ENCODE data around the gene ANKHD1.

The ANKHD1 gene

DNA sequence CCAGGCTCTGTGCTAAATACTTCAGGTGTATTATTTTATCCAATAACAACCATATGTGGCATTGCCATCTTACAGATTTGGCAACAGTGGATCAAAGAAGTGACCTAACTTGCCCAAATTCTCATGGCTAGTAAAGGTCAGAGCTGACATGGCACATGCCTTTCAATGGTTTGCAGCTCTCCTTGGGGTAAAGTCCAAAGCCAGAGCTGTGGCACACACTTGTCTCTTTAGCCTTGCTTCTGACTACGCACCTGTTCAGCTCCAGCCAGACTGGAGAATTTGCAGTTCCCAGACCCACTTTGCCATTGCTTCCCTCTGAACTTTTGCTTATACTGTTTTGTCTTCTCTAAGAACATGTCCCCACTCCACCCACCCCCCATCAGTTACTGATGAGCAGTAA is 168.9 kb downstream of the ANKHD1 start:
- ATAC-seq (ENCODE audit: low read depth) (no peak), DNase-seq (ENCODE audit: low spot score) (no peak)
- H3K4me3 ChIP-seq (ENCODE audit: severe bottlenecking): no peak overlapping the region
- TF ChIP-seq, protein P1, sequence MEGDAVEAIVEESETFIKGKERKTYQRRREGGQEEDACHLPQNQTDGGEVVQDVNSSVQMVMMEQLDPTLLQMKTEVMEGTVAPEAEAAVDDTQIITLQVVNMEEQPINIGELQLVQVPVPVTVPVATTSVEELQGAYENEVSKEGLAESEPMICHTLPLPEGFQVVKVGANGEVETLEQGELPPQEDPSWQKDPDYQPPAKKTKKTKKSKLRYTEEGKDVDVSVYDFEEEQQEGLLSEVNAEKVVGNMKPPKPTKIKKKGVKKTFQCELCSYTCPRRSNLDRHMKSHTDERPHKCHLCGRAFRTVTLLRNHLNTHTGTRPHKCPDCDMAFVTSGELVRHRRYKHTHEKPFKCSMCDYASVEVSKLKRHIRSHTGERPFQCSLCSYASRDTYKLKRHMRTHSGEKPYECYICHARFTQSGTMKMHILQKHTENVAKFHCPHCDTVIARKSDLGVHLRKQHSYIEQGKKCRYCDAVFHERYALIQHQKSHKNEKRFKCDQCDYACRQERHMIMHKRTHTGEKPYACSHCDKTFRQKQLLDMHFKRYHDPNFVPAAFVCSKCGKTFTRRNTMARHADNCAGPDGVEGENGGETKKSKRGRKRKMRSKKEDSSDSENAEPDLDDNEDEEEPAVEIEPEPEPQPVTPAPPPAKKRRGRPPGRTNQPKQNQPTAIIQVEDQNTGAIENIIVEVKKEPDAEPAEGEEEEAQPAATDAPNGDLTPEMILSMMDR (IDR thresholded peaks at IDR 0.05; ENCODE audit: poor library complexity, severe bottlenecking): no peak
- H3K36me3 ChIP-seq (ENCODE audit: low read depth): peaks cover 22% of the 10 kb centered on the region
- H3K27ac ChIP-seq (ENCODE audit: poor library complexity, severe bottlenecking): no peak overlapping the region
- H3K9me3 ChIP-seq (ENCODE audit: severe bottlenecking): no peaks in the 10 kb centered on the region
- H3K27me3 ChIP-seq (ENCODE audit: insufficient read depth, poor library complexity, severe bottlenecking): no peaks in the 10 kb centered on the region
- peaks cover 5% of the 10 kb centered on the region for H3K4me1 ChIP-seq (ENCODE audit: insufficient read depth, poor library complexity, severe bottlenecking)

DNA sequence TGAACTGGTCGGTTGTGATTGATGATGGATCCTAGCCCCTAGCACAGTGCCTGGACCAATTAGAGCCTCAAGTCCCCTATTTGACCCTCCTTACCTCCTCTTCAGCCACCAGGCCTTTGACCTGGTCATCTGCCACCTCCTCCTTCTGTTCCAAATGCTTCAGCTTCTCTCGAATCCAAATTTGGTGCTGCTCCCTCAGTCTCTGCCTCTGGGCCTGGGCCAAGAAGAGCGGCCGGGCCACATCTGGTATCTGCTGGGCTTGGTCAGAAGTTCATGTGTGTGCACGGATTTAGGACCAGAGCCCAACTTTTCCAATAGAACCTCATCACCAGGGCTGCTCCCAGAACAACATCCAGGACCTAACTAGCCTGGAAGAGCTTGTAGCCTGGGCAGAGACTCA is 169.5 kb downstream of the ANKHD1 start:
- no peak overlapping the region for H3K27ac ChIP-seq (ENCODE audit: poor library complexity, severe bottlenecking)
- H3K27me3 ChIP-seq (ENCODE audit: insufficient read depth, poor library complexity, severe bottlenecking): no peaks in the 10 kb centered on the region
- H3K4me3 ChIP-seq (ENCODE audit: severe bottlenecking): no peak overlapping the region
- peaks cover 19% of the 10 kb centered on the region for H3K36me3 ChIP-seq (ENCODE audit: low read depth)
- H3K9me3 ChIP-seq (ENCODE audit: severe bottlenecking): no peaks in the 10 kb centered on the region
- TF ChIP-seq, protein P1 (IDR thresholded peaks at IDR 0.05; ENCODE audit: poor library complexity, severe bottlenecking): no peak
- DNase-seq (ENCODE audit: low spot score): no peak
- ATAC-seq (ENCODE audit: low read depth): no peak
- H3K4me1 ChIP-seq (ENCODE audit: insufficient read depth, poor library complexity, severe bottlenecking): no peaks in the 10 kb centered on the region

DNA sequence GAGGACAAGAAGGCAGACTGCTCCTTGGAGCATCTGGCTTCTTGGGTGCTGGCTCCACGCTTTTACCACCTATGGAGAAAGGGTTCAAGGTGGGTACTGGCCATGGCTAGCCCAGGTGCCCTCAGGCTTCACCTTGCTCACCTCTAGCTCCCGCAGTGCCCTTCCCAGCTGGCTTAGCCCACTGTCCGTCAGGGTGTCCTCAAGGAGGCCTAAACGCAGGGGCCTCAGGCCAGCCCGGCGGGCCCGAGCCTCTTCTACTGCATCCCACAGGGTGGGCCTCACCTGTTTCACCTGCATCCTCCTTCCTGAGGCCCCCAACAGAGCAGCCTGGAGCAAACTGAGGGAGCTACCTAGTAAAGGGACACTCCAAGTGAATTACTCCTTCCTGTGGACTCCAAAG is 172.1 kb downstream of the ANKHD1 start:
- no peaks in the 10 kb centered on the region for H3K4me1 ChIP-seq (ENCODE audit: insufficient read depth, poor library complexity, severe bottlenecking)
- no peak overlapping the region for H3K27ac ChIP-seq (ENCODE audit: poor library complexity, severe bottlenecking)
- ATAC-seq (ENCODE audit: low read depth) (no peak), DNase-seq (ENCODE audit: low spot score) (no peak)
- H3K27me3 ChIP-seq (ENCODE audit: insufficient read depth, poor library complexity, severe bottlenecking): no peaks in the 10 kb centered on the region
- TF ChIP-seq, protein P1 (IDR thresholded peaks at IDR 0.05; ENCODE audit: poor library complexity, severe bottlenecking): no peak
- H3K36me3 ChIP-seq (ENCODE audit: low read depth): no peaks in the 10 kb centered on the region
- H3K9me3 ChIP-seq (ENCODE audit: severe bottlenecking): no peaks in the 10 kb centered on the region
- H3K4me3 ChIP-seq (ENCODE audit: severe bottlenecking): no peak overlapping the region

DNA sequence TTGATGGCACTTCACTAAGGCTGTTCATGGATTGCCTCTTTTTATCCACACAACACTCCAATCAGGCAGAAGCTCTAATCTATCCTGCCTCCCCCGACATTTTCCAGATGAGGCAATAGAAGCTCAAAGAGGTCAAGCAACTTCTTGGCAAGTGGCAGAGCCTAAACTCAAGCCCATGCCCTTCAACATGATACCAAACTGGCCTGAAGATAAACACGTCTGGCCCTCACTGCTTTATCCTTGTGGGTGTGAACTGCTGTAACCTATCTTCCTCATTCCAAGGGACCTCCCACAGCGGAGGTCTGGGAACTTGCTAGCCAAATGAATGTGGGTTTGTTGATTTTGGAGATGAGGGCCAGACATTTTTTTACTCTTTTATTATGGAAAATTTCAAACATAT is 172.5 kb downstream of the ANKHD1 start:
- Histone ChIP-seq H3K9me3 (ENCODE audit: severe bottlenecking) (no peaks in the 10 kb centered on the region), H3K36me3 (ENCODE audit: low read depth) (no peaks in the 10 kb centered on the region), H3K27me3 (ENCODE audit: insufficient read depth, poor library complexity, severe bottlenecking) (no peaks in the 10 kb centered on the region), H3K4me3 (ENCODE audit: severe bottlenecking) (no peak overlapping the region), H3K27ac (ENCODE audit: poor library complexity, severe bottlenecking) (no peak overlapping the region), H3K4me1 (ENCODE audit: insufficient read depth, poor library complexity, severe bottlenecking) (no peaks in the 10 kb centered on the region)
- DNase-seq (ENCODE audit: low spot score): no peak
- TF ChIP-seq, protein P1 (IDR thresholded peaks at IDR 0.05; ENCODE audit: poor library complexity, severe bottlenecking): no peak
- ATAC-seq (ENCODE audit: low read depth): no peak

DNA sequence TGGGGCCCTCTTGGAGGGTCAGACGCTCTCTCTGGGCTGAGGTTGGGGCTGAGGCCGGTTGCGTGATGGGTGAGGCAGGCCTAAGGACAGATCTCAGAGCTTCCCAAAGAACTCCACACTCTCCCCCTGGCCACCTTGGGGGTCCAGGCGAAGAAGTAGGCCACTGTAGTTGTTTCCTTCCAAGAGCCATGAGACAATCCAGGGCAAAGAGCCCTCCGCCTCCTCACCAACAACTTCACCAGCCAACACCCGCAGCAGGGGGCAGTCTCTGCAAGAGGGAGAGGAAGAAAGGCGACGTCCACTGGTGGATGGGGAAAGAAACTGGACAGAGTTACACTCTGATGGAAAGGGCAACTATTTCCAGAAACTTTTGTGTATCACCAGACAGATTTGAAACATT is 173.7 kb downstream of the ANKHD1 start:
- Histone ChIP-seq H3K36me3 (ENCODE audit: low read depth) (no peaks in the 10 kb centered on the region), H3K27me3 (ENCODE audit: insufficient read depth, poor library complexity, severe bottlenecking) (no peaks in the 10 kb centered on the region), H3K9me3 (ENCODE audit: severe bottlenecking) (no peaks in the 10 kb centered on the region), H3K4me3 (ENCODE audit: severe bottlenecking) (no peak overlapping the region), H3K4me1 (ENCODE audit: insufficient read depth, poor library complexity, severe bottlenecking) (no peaks in the 10 kb centered on the region), H3K27ac (ENCODE audit: poor library complexity, severe bottlenecking) (no peak overlapping the region)
- DNase-seq (ENCODE audit: low spot score) (no peak), ATAC-seq (ENCODE audit: low read depth) (peak; percentile 66)
- TF ChIP-seq, protein P1 (IDR thresholded peaks at IDR 0.05; ENCODE audit: poor library complexity, severe bottlenecking): peak; percentile 57
